Stomach (tissue), 4 donors: Measurements from ENCODE around the gene EPHB1.

Source experiments
- CTCF ChIP-seq, 7 experiments: fragments of 450-650 bp in 4 of 7; fragments of 200-600 bp in 3 of 7; sonication (generic) in 3 of 7; IDR thresholded peaks; one replicate each; pipeline ENCODE4 v1.5.1; 2016 to 2019; ENCODE audit warnings: antibody characterized with exemption in 7 of 7, control low read depth in 2 of 7, mild to moderate bottlenecking in 1 of 7
- POLR2A ChIP-seq, 4 donors: fragments of 450-650 bp; IDR thresholded peaks; one replicate each; pipeline ENCODE4 v1.6.1; 2016; ENCODE audit warnings: antibody characterized with exemption in 4 of 4, control low read depth in 2 of 4, mild to moderate bottlenecking in 1 of 4, moderate library complexity in 1 of 4
- POLR2AphosphoS5 ChIP-seq, 3 donors: sonication (generic); formaldehyde crosslinking; IDR thresholded peaks; one replicate each; pipeline ENCODE4 v1.6.1; 2016; ENCODE audit warnings: antibody characterized with exemption in 3 of 3

- TF ChIP-seq CTCF (IDR thresholded peaks at IDR 0.05): no peak
- no peak for TF ChIP-seq POLR2AphosphoS5 (IDR thresholded peaks at IDR 0.05)
- TF ChIP-seq POLR2A (IDR thresholded peaks at IDR 0.05): no peak
Measured at GRCh38 chr3:135085652-135086436, 290.8 kb downstream of the EPHB1 start.
